HUDEP-2 (cell line): Measurements from ENCODE around the gene TSKS.
A peak's percentile ranks its signal among the peaks of the same experiment; 100 is the strongest.

Experiments used
- DNase-seq, 76 experiments: peaks; one replicate each; lab custom pipeline; 2025; ENCODE audit not compliant: unreplicated experiment in 76 of 76; lab: John Stamatoyannopoulos, UW

Gene TSKS

DNA sequence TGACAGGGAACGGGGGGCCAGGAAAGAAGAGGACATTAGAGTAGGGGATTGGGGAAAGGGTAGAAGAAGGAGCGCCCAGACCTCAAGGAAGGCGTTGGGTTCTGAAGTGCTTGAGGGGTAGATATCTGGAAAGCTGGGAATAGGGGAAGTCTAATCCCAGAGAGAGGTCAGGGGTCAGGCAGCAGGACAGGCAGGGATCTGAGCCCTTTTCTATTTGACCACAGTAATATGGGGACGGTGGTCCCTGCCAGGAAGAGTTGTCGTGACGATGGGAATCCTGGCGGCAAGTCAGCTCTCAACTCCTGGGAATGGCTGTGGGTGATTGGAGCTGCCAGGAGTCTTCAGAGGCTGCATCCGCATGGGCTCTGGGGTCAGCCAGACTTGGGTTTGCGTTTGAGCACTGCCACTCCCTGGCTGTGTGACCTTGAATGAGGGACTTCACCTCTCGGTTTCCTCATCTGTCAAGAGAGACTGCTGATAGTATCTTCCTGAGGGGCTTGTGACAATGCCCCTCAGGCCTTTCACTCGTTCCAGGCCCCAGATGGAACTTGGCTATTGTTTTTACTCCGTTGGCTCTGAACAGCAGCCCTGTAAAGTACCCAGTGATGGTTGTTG, 5.0 kb upstream of the TSKS start:
- DNase-seq, result no peak

DNA sequence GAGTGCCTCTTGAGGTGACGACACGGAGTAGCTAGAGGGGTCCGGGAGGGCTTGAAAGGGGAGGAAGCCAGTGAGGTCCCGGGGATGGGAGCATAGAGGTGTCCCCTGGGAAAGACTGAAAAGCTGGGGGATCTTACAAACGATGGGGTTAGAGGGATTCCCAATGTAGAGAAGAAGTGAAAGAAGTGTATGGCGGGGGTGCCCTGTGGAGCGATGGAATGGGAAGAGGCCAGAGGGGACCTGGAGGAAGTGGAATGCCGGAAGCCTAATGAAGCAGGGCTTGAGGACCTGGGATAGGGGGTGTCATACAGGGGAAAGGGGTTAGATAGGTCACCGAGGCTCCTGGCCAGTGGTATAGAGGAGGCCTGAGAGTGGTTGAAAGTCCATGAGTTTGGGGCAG, 4.3 kb upstream of the TSKS start:
- no peak for DNase-seq

DNA sequence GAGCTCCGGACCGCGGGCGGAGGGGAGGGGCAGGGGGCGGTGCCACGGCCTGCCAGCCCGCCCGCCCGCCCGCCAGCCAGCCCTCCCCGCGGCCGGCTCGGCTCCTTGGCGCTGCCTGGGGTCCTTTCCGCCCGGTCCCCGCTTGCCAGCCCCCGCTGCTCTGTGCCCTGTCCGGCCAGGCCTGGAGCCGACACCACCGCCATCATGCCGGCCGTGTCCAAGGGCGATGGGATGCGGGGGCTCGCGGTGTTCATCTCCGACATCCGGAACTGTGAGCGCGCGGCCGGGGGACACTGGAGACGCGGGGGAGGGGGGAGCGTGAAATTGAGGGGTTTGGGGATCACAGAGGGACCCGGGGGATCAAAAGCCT, 3.8 kb upstream of the TSKS start, which contains the start of gene AP2A1:
AP2A1 (plus strand) TSS at position 72 of the 370 bp plus-strand sequence; CDS start at position 205, 133 bp downstream.
- DNase-seq, result peak in 1 of 76 experiments; percentile 63

DNA sequence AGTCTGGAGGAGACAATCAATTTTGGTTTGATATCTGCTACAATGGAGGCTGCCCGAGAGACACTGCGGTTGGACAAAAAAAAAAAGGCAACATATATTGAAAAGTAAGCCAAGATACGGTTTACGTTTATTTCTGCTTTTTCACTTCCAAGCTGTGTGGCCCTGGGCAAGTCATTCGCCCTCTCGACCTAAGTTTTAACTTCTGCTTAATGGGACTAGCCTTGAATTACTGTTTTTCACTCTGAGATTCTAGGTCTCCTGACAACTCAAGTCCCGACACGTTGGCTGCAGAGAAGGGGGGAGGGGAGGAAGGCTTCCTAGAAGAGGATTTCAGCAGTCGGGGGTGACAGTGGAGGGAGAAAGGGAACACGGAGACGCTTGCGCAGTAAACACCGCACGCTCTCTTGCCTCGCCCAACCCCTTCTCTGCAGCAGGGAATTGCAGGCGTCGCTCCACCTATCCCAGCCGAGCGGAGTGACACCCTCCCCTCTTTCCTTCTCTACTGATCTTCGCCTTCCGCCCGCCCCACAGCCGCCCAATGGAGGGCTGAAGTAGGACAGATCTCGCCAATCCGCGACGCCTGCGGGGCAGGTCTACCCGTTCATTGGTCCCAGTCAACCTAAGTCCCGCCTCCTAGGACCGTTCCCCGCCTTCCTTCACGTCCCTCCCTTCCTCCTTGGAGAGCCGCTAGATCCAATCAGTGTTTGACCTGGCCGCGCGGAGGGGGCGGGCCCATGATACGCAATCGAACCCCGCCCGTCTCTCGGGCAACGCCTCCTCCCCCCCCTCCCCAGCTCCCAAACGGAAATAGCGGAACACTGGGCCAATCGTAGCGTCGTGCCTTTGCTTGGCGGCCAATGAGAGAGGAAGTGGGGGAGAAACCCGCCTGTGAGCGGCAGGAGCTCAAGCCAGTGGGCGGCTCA, 3.2 kb upstream of the TSKS start:
- DNase-seq, result peak in 75 of 76 experiments; percentile 95 to 100 (median 100)

DNA sequence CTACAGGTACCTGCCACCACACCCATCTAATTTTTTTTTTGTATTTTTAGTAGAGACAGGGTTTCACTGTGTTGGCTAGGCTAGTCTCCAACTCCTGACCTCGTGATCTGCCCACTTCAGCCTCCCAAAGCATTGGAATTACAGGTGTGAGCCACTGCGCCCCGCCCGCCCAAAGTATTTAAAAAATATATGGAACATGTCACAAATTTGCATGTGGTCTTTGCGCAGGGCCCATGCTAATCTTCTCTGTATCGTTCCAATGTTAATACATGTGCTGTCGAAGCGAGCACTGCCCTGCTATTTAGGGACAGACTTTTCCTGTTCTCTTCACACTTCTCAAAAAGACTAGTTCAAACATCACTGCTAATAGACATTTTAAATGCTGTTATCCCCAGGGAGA, 1.2 kb upstream of the TSKS start:
- DNase-seq, result no peak

DNA sequence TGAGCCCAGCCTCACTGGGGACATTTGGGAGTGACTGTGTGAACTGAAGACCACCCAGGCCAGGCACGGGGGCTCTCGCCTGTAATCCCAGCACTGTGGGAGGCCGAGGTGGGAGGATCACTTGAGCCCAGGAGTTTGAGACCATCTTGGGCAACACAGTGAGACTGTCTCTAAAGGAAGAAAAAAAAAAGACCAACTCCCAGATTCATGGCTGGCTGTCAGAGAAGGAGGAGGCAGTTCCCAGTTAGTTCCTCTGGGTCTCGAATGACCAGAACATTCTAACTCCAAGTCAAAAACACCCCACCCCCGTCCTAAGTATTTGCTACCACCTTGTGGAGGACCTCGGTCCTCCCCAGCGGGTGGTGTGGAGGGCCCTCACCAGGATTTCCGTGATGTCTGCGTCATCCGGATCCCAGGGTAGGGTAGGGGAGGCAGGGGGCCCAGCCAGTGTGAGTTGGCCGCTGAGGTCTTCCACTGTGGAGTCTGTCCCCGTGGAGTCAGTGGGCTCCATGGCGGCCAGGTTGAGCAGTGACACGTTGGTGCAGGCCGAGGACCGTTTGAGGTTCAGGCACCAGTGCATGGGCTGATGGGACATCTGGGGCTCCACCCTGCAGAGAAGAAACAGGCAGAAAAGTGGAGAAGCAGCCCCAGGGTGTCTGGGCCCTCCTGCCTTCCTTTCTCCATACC, 1.3 kb downstream of the TSKS start:
- no peak for DNase-seq

DNA sequence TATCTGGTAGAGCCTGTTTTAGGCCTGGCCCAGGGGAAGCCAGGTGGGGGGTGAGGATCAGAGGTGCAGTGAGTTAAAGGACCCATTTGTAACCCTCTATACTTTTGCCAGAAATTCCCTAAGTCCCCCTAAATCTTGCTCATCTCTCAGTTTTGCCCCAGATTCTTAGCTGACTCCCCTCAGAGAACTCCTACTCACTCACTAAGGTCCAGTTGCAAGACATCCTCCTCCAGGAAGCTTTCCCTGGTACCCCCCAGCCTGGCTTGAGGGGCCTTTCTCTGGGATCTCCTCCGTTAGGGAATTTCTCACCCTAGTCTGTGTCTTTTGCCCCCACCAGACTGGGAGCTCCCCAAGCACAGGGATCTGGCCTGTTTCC, 1.9 kb downstream of the TSKS start:
- DNase-seq, result no peak

DNA sequence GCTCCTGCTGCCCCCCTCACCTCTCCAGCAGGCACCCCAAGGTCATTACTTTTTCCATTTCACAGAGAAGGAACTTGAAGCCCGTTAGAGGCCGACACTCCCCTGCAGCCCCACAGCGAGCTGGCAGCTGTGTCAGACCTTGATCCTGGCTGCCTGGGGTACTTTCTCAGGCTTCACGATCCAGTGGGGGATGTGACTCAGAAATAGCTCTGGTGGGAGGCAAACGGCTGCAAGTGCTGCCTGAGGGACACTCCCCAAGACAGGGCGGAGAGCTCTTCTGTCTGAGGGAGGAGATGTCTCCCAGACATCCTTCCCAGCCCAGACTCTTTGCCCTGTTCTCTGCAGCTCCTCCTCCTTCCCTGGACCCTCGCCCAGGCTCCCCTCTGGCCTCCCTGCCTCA, 4.8 kb downstream of the TSKS start:
- peak in 21 of 76 experiments; percentile 3 to 64 (median 36) for DNase-seq

DNA sequence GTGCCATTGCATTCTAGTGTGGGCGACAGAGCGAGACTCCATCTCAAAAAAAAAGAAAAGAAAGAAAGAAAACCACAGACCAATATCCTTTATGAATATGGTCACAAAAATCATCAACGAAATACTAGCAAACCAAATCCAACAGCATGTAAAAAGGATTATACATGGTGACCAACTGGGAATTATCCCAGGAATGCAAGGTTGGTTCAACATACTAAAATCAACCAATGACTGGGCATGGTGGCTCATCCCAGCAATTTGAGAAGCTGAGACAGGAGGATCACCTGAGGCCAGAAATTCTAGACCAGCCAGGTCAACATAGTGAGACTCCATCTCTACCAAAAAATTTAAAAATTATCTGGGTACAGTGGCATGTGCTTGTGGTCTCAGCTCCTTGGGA, 7.2 kb downstream of the TSKS start:
- no peak for DNase-seq

DNA sequence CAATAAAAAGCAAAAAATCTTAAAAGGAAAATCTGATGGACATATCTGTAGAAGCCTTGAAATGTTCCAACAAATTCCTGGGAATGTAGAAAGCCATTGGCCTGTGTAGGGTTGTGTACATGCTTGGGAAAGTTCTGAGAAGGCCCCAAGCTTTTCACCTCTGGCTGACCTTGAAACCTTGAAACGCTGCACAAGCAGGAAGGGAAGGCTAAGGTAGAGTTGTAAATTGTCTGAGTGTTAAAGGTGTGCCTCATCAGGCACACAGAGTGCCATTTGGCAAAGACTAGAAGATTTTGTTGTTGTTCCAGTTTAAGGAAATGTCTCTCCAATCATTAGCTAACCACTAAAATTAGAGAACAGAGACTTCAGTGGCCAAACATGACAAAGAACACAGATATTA, 10.4 kb downstream of the TSKS start:
- DNase-seq, result no peak

DNA sequence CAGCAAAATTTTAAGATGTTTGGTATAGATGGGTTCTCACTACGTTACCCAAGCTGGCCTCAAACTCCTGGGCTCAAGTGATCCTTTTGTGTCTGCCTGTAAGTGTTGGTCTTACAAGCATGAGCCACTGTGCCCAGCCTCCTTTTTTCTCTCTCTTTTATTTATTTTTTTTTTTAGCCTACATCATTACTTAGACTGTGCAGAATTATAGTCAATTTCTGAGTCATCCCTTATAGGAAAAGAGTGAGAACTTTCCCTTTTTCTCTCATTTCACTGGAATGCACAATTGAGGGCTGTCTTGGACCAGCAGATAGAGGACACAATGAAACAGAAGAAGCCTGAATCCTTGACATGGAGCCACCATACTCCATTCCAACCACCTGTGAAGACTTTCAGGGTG, 13.3 kb downstream of the TSKS start:
- no peak for DNase-seq

DNA sequence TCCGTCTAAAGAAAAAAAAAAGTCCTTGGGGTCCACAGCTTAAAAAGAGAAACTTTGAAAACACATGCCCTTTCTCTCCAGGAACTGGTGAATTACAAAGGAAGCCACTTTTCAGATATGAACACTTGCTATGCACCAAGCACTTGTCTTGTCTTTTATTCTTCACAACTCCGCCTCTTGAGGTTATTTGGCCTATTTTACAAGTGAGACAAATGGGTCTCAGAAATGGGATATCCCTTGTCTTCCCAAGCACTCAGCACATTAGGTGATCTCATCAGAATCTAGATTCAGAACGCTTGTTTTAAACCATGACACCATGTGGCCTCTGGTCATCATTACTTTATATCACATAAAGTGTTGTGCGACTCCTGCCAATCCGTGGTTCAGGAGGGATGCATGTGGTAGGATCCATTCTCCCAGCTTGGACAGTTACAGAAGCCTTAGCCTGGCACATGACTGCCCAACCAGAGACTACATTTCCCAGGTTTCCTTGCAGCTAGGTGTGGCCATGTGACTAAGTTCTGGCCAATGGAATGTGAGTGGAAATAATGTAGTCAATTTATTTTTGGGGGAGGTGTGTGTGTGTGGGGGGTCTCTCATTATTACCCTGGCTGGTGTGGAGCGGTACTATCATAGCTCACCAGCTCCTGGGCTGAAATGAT, 13.9 kb downstream of the TSKS start:
- peak in 3 of 76 experiments; percentile 13 to 28 (median 19) for DNase-seq

DNA sequence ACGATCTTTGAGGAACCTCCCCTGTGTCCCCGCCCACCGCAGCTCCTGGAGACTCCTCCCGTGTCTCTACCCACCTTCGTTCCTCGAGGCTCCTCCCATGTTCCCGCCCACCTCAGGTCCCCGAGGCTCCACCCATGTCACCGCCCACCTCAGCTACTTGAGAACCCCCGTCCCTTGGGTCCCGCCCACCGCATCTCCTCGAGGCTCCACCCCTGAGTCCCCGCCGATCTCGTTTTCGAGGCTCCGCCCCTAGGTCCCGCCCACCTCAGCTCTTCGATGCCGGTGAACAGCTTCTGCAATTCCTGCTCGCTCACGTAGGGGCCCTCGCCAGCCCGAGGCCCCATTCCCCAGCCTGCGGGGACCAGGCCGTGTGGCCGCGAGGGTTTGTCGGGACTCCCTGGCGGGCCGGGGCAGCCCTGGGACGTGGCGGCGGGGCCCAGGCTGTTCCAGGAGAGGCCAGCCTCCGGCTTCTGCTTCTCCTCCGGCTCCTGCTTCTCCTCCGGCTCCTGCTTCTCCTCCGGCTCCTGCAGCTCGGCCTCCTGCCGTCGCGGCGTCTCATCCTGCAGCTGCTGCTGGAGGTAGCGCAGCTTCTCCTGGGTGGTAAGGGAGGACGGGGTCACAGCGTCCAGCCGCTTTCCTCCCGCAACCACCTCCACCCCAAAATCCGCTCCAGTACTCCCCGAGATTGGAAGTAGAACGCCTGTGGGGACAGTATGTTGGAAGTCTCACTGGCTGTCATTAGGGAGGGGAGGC, 16.7 kb downstream of the TSKS start:
- peak in 64 of 76 experiments; percentile 22 to 90 (median 66) for DNase-seq

DNA sequence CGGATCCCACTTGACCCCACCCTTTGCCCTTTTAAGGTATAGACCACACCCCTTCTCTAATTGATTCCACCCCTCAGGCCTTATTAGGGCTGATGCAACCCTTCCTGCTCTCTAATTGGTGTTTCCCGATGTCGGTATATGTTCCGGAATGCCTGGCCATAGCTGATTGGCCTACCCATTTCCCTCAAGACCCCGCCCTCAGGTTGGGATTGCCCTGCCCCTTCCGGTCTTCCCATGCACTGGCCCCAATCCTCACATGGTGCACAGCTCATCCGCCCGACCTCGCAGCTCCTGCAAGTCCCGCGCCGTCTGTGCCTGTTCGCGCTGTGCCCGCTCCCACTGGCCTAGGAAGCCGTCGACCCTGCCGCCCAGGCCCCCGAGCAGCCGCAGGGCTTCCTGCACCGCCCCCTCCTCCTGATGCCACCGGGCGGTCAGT, 18.1 kb downstream of the TSKS start:
- no peak for DNase-seq

DNA sequence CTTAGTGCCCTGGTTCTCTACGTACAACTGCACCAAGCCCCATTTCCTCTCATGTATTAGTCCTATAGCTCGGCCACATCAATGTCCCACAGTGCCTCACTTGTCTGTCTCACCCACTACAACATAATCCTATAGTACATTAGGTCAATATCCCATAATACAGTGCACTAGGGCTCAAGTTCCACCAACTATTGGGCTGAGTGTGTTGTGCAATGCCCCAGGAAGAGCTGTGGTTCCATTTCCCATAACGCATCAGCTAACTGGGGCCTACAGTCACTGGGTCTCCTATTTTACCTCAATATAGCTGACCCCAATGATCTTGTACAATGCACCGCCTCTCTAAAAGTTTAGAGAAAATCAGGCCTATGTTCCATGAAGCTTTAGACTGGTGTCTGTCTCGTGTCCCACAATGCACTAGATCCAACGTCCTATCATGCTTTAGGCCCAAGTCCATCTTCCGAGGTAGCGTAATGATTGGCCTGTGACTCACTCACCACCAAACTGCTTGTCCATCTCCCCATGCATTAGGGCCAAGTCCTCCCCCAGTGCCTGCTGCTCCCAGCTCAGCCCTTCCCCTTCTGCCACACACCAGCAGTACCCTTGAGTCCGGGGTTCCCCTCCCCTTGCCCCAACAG, 21.8 kb downstream of the TSKS start:
- DNase-seq, result no peak

DNA sequence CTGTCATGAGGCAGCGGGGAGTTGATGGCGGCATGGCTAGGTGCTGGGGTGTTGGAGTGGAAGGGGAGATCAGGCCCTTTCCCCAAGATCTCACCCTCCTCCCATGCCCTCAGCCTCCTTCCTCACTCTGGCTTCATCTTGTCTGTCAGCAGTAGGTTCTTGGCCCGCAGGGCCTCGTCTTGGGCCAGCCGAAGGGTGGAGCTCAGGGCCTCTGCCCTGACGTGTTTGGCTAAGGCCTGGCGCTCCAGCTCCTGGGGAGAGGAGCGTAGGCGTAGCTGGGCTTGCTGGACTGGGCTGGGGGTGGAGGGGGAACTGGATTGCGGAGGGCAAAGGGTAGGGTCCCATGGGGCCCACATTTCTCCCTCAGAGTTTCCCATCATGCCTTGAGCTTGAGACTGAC, 23.2 kb downstream of the TSKS start:
- DNase-seq, result no peak

DNA sequence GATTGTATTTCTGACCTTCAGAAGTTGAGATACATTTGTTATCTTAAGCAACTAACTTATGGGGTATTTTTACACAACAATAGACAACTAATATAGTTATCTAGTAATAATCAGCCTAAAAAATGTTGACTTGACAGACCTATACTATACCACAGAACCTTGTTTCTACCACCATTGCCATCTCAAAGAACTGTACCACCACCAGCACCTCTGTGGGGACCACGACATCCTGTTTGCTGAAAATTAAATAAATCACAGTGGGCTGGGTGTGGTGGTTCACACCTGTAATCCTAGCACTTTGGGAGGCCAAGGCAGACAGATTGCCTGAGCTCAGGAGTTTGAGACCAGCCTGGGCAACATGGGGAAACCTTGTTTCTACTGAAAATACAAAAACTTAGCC, 24.0 kb downstream of the TSKS start:
- no peak for DNase-seq

DNA sequence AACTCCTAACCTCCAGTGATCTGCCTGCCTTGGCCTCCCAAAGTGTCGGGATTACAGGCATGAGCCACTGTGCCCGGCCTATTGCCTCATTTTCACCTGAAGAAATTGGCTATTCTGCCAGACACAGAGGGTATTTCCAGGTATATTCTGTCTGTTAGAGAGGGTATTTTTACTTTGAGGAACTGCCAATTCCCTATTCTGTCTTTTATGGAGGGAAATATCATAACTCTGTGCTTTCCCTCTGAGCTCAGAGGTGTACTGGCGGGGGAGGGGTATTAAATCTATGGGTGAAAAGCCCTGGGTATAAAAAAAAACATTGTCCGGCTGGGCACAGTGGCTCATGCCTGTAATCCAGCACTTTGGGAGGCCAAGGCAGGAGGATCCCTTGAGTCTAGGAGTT, 24.8 kb downstream of the TSKS start:
- DNase-seq, result no peak

DNA sequence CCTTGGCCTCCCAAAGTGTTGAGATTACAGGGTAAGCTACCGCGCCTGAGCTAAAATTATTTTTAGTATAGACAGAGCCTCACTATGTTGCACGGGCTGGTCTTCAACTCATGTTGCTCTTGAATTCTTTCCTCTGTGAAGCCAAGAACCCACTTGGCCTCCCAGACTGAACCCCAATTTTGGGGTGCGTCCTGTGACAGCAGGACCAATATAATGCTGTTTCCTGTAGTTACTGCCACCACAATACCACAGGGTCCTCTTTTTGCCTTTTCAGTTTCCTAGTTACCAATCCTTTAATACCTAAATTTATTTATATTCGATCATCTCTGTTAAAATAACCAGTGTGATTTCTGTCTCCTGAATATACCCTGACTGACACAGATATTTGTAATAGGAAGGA, 32.9 kb downstream of the TSKS start:
- DNase-seq, result no peak
